HG03342 (cell line): Measurements from ENCODE around the gene FGF21.
A peak's percentile ranks its signal among the peaks of the same experiment; 100 is the strongest.
"Not testable (repeated sequence)": the region's sequence is repeated elsewhere in the genome, so short reads cannot be mapped to it uniquely, and the experiment has no call there.

Experiments
- ATAC-seq: cut with Tn5 transposase; IDR thresholded peaks from one replicate; pipeline ENCODE4 v1.9.1; 2021; ENCODE audit warnings: mild to moderate bottlenecking, moderate library complexity; ENCODE audit not compliant: unreplicated experiment

The FGF21 gene

GRCh38 chr19:48755084-48755641, at the start of gene FGF21:
Gene FGF21 (plus strand): TSS chr19:48755524. CDS start chr19:48756237, 713 bp downstream.
- no peak for ATAC-seq

- no peak for ATAC-seq
Observed at GRCh38 chr19:48708471-48708870, 46.9 kb upstream of the FGF21 start.

GRCh38 chr19:48711106-48711662, 44.1 kb upstream of the FGF21 start:
- no peak for ATAC-seq

- no peak for ATAC-seq
Observed at GRCh38 chr19:48713041-48713863, 42.1 kb upstream of the FGF21 start.

- ATAC-seq, result peak; percentile 81
Observed at GRCh38 chr19:48713864-48714755, 41.2 kb upstream of the FGF21 start.

GRCh38 chr19:48714759-48715675, 40.3 kb upstream of the FGF21 start:
- ATAC-seq, result no peak

- no peak for ATAC-seq
Observed at GRCh38 chr19:48715681-48716171, 39.6 kb upstream of the FGF21 start.

- ATAC-seq, result no peak
Observed at GRCh38 chr19:48716562-48717291, 38.6 kb upstream of the FGF21 start.

GRCh38 chr19:48718106-48718505, 37.2 kb upstream of the FGF21 start:
- not testable (repeated sequence) for ATAC-seq

GRCh38 chr19:48718711-48719231, 36.6 kb upstream of the FGF21 start:
- ATAC-seq, result no peak

GRCh38 chr19:48719263-48720171, 35.8 kb upstream of the FGF21 start, which contains the start of gene MAMSTR:
Gene MAMSTR (minus strand): TSS chr19:48719725. CDS start chr19:48719031, 694 bp downstream.
- no peak for ATAC-seq

GRCh38 chr19:48720251-48720612, 35.1 kb upstream of the FGF21 start:
- ATAC-seq, result no peak

GRCh38 chr19:48720613-48721296, 34.6 kb upstream of the FGF21 start:
- ATAC-seq, result peak; percentile 69

- ATAC-seq, result no peak
Observed at GRCh38 chr19:48722196-48722708, 33.1 kb upstream of the FGF21 start.

GRCh38 chr19:48724796-48725753, 30.2 kb upstream of the FGF21 start:
- no peak for ATAC-seq

GRCh38 chr19:48726556-48726955, 28.8 kb upstream of the FGF21 start:
- no peak for ATAC-seq
